Stimulated activated CD8-positive, alpha-beta memory T cell treated with anti-CD3 and anti-CD28 coated beads, Interleukin-12 subunit alpha, Interleukin-12 subunit beta, amount 100 ng/mL, for 4 hours (primary cell): Measurements from ENCODE around the gene CBFA2T3.
"Not testable (repeated sequence)": the region's sequence is repeated elsewhere in the genome, so short reads cannot be mapped to it uniquely, and the experiment has no call there.

Source experiments
- DNase-seq: peaks from one replicate; pipeline ENCODE4 v3.0.0-alpha.2; 2020; ENCODE audit warnings: low read depth

CBFA2T3 gene

GRCh38 chr16:88889702-88890352, 87.2 kb downstream of the CBFA2T3 start:
- DNase-seq = not testable (repeated sequence)

DNA sequence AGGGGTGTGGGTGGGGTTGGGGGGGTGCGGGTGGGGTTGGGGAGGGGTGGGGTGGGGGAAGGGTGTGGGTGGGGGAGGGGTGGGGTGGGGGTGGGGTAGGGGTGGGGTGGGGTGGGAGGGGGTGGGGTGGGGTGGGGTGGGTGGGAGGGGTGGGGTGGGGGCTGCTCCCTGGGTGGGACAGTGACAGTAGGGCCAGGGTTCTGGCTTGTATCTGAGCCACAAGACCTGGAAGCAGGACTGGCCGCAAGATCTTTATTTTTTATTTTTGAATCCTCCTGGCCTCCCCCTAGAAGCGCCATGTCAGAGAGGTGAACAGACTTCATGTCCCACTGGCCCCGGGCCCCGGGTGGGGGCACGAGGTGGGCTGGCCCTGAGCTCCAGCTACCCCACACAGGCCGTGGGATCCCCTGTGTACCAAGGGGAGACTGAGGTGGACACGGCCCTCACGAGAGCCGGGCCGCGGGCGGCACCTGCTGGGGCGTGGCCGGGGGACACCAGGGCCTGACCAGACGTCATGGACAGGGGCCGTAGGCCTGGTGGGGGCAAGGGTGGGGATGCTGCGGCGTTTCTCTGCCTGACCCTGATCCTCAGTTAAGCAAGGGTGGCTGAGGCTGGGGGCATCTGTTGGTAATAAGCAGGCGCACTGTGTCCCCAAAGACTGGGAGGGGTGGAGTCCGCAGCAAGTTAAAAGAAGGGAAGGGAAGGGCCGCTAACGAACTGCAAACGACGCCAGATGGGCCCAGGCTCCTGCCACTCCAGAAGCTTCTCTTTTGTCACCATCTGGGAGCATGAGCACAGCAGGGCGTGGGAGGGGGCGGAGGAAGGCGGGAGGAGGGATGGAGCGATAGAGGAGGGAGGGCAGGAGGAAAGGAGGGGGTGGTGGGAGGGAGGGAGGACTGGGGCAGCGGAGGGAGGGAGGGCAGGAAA, 88.3 kb downstream of the CBFA2T3 start:
- DNase-seq = no peak

- no peak for DNase-seq
Observed at GRCh38 chr16:88888057-88888456, 89.0 kb downstream of the CBFA2T3 start.

DNA sequence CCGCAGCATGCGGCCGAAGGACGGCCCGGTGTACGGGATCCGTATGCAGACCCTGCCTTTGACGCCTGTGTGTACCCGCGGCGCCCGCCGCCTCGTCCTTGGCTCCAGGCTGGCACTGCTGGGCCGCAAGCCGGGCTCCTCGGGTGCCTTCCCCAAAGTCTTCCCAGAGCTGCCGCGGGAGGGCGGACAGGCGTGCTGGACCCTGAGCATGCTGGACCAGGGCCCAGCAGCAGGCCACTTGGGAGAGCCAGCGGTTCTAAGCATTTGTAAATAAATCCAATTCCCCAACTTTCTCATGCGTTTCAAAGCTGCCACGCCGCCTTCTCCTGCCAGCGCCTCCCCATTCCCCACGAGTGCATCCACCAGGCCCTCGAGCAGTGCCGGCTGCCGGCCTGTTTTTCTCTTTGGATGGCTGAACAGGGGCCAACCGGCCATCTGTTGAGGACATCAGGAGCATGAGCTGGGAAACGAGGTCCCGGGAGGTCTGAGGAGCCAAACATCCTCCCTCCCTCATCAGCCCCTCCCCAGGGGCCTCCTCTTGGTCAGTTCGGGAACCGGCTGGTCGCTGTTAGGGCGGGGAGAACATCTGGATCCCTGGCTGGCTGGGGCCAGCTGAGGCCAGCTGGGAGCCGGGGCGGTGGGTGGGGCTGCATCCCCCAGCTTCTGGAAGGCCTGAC, 90.0 kb downstream of the CBFA2T3 start:
- DNase-seq = no peak

GRCh38 chr16:88886420-88886844, 90.6 kb downstream of the CBFA2T3 start:
- DNase-seq = no peak

- no peak for DNase-seq
Observed at GRCh38 chr16:88885693-88886280, 91.2 kb downstream of the CBFA2T3 start.

GRCh38 chr16:88884569-88885271, 92.3 kb downstream of the CBFA2T3 start:
- DNase-seq = no peak

DNA sequence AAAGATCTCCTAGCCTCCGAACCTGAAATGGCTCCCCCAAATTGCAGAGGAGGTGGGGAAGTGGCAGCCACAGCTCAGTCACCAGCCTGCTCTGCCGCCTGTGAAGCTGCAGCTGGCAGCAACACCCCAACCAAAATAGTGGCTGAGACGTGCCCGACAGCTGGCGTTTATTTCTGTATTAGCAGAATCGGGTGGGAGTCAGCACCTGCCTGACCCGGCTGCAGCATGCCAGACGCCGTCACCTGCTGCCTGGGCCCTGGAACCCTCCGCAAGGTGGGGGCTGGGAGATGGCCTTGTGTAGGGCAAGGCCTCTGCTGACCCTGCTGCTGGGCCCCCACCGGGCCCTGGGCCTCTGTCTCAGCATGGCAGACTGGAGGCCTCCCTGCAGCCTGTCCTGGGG, 93.1 kb downstream of the CBFA2T3 start:
- DNase-seq = no peak

DNA sequence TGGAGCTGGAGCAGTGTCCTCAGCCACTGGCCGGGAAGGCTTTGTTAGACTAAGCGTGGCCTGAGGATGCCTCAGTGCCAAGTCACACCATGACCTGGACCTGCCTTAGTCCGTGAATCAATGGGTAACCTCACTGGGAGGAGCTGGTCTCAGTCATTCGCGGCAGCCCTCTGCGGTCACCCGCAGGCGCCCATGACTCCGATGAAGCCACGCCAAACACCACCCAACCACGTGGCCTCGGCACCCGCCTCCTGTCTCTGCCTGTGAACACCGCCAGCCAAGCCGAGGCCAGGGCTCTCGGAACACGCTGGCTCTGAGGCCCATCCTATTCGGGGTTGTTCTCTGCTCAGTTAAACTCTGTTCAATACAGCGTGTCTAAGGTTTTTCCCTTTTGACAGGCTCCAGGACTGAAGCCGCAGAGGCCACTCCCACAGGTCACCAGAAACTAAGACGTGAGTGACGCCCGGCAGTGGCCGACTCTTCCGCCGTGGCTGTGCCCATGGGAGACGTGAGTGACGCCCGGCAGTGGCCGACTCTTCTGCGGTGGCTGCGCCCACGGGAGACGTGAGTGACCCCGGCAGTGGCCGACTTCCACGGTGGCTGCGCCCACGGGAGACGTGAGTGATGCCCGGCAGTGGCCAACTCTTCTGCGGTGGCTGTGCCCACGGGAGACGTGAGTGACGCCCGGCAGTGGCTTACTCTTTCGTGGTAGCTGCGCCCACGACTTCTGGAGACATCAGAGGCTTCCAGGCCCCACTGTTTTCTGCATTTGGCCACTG, 93.7 kb downstream of the CBFA2T3 start:
- DNase-seq = no peak

DNA sequence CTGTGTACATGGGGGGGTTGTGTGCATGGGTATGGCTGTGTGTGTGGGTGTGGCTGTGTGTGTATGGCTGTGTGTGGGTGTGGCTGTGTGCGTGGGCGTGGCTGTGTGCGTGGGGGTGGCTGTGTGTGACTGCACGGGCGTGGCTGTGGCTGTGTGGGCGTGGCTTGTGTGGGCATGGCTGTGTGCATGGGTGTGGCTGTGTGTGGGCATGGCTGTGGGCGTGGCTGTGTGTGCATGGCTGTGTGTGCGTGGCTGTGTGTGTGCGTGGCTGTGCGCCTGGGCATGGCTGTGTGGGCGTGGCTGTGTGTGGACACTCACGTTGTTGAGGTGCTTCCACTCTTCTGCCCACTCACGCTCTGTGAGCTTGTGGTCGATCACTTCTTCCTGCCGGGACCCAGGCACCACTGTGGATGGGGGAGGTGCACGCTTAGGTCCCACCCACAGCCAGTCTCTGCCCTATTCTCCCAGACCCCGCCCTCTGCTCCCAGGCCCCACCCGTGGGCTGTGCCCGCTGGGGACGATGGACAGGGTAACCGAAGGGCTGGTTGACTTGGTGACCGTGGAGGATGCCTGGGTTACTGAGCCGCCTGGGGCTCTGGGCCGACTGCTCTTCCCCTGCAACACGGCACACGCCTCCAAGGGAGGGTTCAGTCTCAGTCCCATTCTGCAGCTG, 94.5 kb downstream of the CBFA2T3 start:
- no peak for DNase-seq

GRCh38 chr16:88881675-88882357, 95.2 kb downstream of the CBFA2T3 start:
- DNase-seq = no peak

- no peak for DNase-seq
Observed at GRCh38 chr16:88881007-88881615, 95.9 kb downstream of the CBFA2T3 start.

- no peak for DNase-seq
Observed at GRCh38 chr16:88880226-88881006, 96.6 kb downstream of the CBFA2T3 start.

DNA sequence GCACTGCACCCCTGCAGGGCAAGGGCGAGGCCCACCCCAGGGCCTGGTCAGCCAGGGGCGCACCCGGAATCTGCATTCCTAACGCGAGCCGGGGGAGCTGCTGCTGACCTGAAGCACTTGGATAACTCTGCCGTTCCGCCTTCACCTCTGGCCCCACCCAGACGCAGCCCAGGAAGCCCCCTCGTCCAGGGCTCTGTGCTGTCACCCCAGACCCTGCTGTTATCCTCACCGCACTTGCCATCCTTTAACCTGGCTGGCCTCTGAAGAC, 97.3 kb downstream of the CBFA2T3 start:
- DNase-seq = no peak

- no peak for DNase-seq
Observed at GRCh38 chr16:88878967-88879787, 97.8 kb downstream of the CBFA2T3 start.

DNA sequence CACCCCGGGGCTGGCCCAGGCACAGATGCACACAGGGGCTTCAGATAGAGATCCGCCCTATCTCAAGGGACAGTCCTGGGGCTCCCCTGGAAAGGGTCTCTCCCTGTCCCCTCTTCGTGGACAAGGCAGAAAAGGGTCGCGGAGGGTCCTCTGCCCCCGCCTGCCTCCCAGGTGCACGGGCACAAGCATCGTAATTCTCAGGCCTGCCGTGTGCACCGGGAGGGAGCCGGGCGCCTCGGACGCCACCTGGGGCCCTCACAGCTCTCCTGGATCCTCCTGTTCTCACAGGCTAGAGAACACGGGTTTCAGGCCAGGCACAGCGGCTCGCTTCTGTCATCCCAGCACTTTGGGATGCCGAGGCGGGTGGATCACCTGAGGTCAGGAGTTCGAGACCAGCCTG, 98.7 kb downstream of the CBFA2T3 start:
- DNase-seq = no peak

DNA sequence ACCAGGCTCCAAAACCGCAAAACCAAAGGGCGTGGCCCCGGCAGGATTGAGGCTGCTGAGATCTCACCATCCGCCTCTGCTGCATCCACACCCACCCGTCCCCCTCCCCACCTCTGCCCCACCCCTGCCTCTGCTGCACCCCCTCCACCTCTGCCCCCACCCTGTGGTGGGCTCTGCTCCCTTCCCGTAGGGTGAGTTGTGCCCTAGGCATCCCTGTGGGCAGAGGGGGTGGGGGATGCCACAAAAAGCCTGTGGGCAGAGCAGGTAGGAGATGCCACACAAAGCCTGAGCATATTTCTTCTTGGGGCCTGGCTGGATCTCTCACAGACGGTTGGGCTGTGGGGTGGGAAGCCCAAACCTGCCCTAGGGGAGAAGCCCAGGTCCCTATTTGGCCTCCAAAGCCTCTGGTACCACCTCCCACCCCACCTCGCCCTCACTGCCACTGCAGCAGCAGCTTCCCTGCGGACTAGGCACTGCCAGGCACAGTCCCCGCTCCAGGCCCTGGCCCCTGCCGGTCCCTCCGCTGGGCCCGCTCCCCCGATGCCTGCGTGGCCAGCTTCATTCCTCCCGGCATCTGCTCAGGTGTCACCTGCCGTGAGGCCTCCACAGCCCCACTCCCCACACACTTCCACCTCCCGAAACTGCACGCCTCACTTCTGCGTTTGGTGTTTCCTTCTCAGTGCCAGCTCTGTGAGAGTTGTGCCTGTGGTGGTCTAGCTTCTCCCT, 99.3 kb downstream of the CBFA2T3 start:
- DNase-seq = no peak
